Naive B cell (primary cell): ENCODE results near the gene CLEC4C. TPM values are rescaled to one million over a fixed set of nuclear protein-coding genes. Genes with fewer than 3 reads are reported as not detected.
"Not testable (repeated sequence)": the region's sequence is repeated elsewhere in the genome, so short reads cannot be mapped to it uniquely, and the experiment has no call there.

Experiments
- ATAC-seq, 2 donors: fragments of 150-1000 bp; cut with Tn5 transposase; 2 replicates each; pipeline ENCODE4 v1.10.0; 2021; ENCODE audit warnings: low read depth in 2 of 2, mild to moderate bottlenecking in 2 of 2, moderate library complexity in 2 of 2
- DNase-seq: peaks from one replicate; pipeline ENCODE4 v3.0.0; 2022
- H3K27ac Mint-ChIP-seq, 6 donors: one replicate each; pipeline ENCODE4 v1.8.0; 2020 to 2022; ENCODE audit warnings: mild to moderate bottlenecking in 6 of 6, mixed read lengths in 6 of 6, moderate library complexity in 5 of 6, inconsistent platforms in 2 of 6
- H3K27me3 Mint-ChIP-seq, 3 donors: one replicate each; pipeline ENCODE4 v1.8.0; 2021 to 2022; ENCODE audit warnings: mixed read lengths in 3 of 3, mild to moderate bottlenecking in 1 of 3
- H3K36me3 Mint-ChIP-seq, 2 donors: one replicate each; pipeline ENCODE4 v1.8.0; 2020 to 2022; ENCODE audit warnings: mixed read lengths in 2 of 2, inconsistent platforms in 1 of 2, mild to moderate bottlenecking in 1 of 2
- H3K4me1 Mint-ChIP-seq, 3 donors: one replicate each; pipeline ENCODE4 v1.8.0; 2020 to 2022; ENCODE audit warnings: mixed read lengths in 3 of 3, inconsistent platforms in 1 of 3, mild to moderate bottlenecking in 1 of 3, moderate library complexity in 1 of 3
- H3K4me3 Mint-ChIP-seq, 8 donors: one replicate each; pipeline ENCODE4 v1.8.0; 2020 to 2022; ENCODE audit warnings: mild to moderate bottlenecking in 8 of 8, mixed read lengths in 8 of 8, moderate library complexity in 8 of 8, inconsistent platforms in 2 of 8
- H3K9me3 Mint-ChIP-seq, 7 donors: one replicate each; pipeline ENCODE4 v1.8.0; 2020 to 2022; ENCODE audit warnings: mixed read lengths in 7 of 7, mild to moderate bottlenecking in 5 of 7, inconsistent platforms in 2 of 7, moderate library complexity in 1 of 7
- polyA plus RNA-seq, 6 donors: library from polyadenylated mRNA; unstranded; fragments of 300-500 nt; fragmentation: Illumina TruSeq; gene quantifications; one replicate each; pipeline ENCODE4 v1.2.3, GENCODE V29; 2021; ENCODE audit warnings: low read depth in 6 of 6

Gene CLEC4C, protein sequence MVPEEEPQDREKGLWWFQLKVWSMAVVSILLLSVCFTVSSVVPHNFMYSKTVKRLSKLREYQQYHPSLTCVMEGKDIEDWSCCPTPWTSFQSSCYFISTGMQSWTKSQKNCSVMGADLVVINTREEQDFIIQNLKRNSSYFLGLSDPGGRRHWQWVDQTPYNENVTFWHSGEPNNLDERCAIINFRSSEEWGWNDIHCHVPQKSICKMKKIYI
- 10 to 100 TPM in 1 of 6 donors, 1 to 10 TPM in 4, under 1 TPM in 1; 0.61 to 13.4 (median 7.6) TPM for polyA plus RNA-seq

DNA sequence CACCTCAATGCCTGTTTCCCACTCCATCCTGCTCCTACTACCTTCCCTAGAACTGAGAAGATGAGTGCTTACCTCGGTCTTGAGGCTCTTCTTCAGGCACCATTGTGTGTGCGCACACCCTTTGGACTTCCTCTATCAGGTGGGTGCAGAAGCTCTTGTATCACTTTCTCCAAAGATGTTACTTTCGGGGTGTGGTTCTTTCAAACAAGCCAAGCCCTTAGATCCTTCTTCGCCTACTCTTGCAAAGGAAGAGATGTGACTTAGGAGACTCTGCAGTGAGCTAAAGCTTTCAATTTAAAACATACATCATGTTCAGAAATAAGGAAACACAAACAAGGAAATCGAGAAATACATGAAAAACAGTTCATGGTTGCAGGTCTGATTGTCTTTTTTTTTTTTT lies at the start of gene CLEC4C:
Gene CLEC4C (minus strand): TSS at position 130 of the 400 bp plus-strand sequence. CDS start 27 bp downstream, at position 103.
- peaks cover 7 to 31% (median 15%) of the 10 kb centered on the region in 3 donors for H3K4me1 Mint-ChIP-seq
- H3K27me3 Mint-ChIP-seq, result no peaks in the 10 kb centered on the region
- peak within 1 kb of the TSS; percentile 45 to 87 (median 80) for H3K4me3 Mint-ChIP-seq
- DNase-seq, result peak; percentile 6
- peaks cover 0 to 6% (median 3%) of the 10 kb centered on the region in 7 donors for H3K9me3 Mint-ChIP-seq
- ATAC-seq, result peak in 1 of 2 donors; percentile 64
- peaks cover 0 to 4% of the 10 kb centered on the region in 2 donors for H3K36me3 Mint-ChIP-seq
- H3K27ac Mint-ChIP-seq, result peak within 1 kb of the TSS; percentile 12 to 91 (median 58)

DNA sequence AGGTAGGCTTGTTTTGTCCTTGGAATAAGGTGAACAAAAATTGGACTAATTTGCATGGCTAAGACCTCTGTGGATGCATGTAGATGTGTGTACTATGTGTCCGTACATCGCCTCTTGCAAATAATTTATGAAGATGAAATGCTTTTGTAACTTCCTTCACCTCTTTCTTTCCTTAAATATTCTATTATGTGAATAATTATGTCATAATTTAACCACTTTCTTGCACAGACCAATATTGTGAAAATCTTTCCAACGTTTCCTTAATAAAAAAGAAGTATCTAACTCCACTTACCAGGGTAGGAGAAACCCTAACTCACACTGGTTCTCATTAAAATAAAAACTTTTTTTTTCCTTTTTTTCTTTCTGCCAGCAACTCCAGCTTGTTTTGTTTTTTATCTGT lies 46.0 kb upstream of the CLEC4C start:
- no peaks in the 10 kb centered on the region for H3K4me1 Mint-ChIP-seq
- H3K9me3 Mint-ChIP-seq, result no peaks in the 10 kb centered on the region
- no peaks in the 10 kb centered on the region for H3K36me3 Mint-ChIP-seq
- H3K27me3 Mint-ChIP-seq, result peaks cover 3 to 10% (median 9%) of the 10 kb centered on the region in 3 donors
- H3K27ac Mint-ChIP-seq, result no peak overlapping the region
- ATAC-seq, result no peak
- DNase-seq, result no peak
- H3K4me3 Mint-ChIP-seq, result no peak overlapping the region

DNA sequence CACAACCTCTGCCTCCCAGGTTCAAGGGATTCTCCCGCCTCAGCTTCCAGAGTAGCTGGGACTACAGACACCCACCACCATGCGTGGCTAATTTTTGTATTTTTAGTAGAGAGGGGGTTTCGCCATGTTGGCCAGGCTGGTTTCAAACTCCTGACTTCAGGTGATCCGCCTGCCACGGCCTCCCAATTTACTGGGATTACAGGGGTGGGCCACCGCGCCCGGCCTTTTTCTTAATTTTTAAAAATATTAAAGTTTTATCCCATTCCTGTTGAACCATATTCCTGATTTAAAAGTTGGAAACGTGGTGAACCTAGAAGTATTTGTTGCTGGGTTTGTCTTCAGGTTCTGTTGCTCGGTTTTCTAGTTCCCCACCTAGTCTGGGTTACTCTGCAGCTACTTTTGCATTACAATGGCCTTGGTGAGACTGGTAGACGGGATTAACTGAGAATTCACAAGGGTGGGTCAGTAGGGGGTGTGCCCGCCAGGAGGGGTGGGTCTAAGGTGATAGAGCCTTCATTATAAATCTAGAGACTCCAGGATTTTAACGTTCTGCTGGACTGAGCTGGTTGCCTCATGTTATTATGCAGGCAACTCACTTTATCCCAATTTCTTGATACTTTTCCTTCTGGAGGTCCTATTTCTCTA lies 41.8 kb upstream of the CLEC4C start, which contains the start of gene NANOG:
Gene NANOG (plus strand): TSS at position 519 of the 645 bp plus-strand sequence. CDS start 213 bp downstream, outside the sequence.
- H3K27ac Mint-ChIP-seq, result peak within 1 kb of the TSS in 1 of 6 donors; percentile 8
- not testable (repeated sequence) for H3K36me3 Mint-ChIP-seq, ATAC-seq, DNase-seq, H3K4me3 Mint-ChIP-seq, H3K4me1 Mint-ChIP-seq, H3K9me3 Mint-ChIP-seq
- peaks cover 7 to 27% (median 24%) of the 10 kb centered on the region in 3 donors for H3K27me3 Mint-ChIP-seq

DNA sequence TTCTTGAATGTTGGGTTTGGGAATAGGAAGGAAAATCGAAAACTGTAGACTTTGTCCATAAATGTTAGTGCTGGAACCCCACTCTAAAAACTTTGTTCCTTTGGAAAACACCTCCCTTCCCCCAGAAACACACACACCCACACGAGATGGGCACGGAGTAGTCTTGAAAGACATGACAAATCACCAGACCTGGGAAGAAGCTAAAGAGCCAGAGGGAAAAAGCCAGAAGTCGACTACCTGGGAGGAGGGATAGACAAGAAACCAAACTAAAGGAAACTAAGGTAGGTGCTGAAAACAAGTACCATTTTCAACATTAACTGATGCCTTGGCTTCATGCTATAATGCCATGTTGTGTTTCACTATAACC lies 41.1 kb upstream of the CLEC4C start:
- Mint-ChIP-seq H3K9me3 (no peaks in the 10 kb centered on the region), H3K27me3 (peaks cover 7 to 28% (median 20%) of the 10 kb centered on the region in 3 donors), H3K27ac (no peak overlapping the region), H3K4me1 (no peaks in the 10 kb centered on the region), H3K4me3 (no peak overlapping the region), H3K36me3 (no peaks in the 10 kb centered on the region)
- no peak for ATAC-seq
- DNase-seq, result no peak

DNA sequence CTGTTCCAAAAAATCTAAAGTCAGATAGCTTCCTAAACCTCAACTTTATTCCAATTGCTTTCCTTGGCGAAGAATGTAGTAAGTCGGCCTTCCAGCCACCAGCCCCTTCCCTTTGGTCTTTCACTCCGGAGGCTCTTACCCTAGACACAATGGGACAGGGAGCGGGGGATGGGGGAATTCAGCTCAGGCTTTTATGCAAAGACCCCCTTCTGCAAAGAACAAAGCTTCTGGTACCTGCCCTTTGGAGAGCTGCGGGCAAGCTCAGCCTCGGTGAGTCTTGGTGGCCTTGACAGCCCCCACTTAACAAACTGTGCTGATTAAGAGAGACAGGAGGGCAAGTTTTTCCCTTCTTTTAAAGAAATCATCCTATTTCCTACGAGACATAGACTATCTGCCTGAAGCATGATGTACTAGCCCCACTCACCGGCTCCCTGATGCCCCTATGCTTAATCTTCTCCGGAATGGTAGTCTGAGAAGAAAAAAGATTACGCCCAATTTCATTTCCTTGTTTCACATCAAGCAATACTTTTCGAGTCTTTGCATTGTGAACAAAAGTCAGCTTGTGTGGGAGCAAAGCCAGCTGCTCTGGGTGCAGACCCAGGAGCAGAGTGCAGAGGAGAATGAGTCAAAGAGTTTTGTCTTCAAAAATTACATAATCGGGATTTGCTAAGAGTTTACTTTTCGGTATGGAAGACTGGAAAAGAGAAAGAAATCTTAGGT lies 40.6 kb upstream of the CLEC4C start:
- ATAC-seq (no peak), DNase-seq (no peak)
- Mint-ChIP-seq H3K9me3 (no peaks in the 10 kb centered on the region), H3K4me3 (no peak overlapping the region), H3K4me1 (no peaks in the 10 kb centered on the region), H3K36me3 (no peaks in the 10 kb centered on the region), H3K27ac (no peak overlapping the region), H3K27me3 (peaks cover 7 to 28% (median 18%) of the 10 kb centered on the region in 3 donors)

DNA sequence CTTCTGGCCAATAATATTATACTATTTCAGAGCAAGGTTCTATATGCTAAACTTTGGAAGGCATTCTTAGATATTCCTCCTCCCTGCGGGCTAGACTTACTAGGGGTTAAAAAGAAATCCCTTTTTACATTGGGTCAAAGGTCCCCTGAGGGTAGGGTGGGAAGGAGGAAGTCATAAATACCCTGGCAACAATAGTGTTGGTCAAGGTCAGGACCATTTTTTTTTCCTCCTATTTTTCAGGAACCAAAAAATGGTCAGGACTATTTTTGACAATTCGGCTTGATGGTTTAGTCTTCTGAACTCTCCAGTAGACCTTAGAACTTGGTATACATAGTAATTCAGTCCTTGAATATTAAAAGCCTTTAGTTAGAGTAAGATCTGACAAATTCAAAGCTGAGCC lies 37.5 kb upstream of the CLEC4C start:
- H3K36me3 Mint-ChIP-seq, result no peaks in the 10 kb centered on the region

DNA sequence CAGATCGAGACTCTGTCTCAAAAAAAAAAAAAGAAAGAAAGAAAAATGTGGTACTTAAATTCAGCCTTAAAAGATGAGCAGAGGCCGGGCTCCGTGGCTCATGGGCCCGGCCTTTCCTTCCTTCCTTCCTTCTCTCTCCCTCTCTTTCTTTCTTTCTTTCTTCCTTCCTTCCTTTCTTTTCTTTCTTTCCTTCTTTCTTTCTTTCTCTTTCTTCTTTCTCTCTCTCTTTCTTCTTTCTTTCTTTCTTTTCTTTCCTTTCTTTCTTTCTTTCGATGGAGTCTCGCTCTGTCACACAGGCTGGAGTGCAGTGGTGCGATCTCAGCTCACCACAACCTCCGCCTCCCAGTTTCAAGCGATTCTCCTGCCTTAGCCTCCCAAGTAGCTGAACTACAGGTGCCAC lies 36.3 kb upstream of the CLEC4C start:
- DNase-seq, H3K4me3 Mint-ChIP-seq, H3K36me3 Mint-ChIP-seq, H3K27ac Mint-ChIP-seq, H3K9me3 Mint-ChIP-seq, H3K4me1 Mint-ChIP-seq, ATAC-seq: not testable (repeated sequence)
- H3K27me3 Mint-ChIP-seq, result peaks cover 4 to 22% (median 18%) of the 10 kb centered on the region in 3 donors

More for the DNA sequence above, 37.5 kb upstream of the CLEC4C start:
- ATAC-seq (no peak), DNase-seq (no peak)
- Mint-ChIP-seq H3K27me3 (peaks cover 7 to 27% (median 18%) of the 10 kb centered on the region in 3 donors), H3K9me3 (no peaks in the 10 kb centered on the region), H3K27ac (no peak overlapping the region), H3K4me1 (no peaks in the 10 kb centered on the region), H3K4me3 (no peak overlapping the region)

DNA sequence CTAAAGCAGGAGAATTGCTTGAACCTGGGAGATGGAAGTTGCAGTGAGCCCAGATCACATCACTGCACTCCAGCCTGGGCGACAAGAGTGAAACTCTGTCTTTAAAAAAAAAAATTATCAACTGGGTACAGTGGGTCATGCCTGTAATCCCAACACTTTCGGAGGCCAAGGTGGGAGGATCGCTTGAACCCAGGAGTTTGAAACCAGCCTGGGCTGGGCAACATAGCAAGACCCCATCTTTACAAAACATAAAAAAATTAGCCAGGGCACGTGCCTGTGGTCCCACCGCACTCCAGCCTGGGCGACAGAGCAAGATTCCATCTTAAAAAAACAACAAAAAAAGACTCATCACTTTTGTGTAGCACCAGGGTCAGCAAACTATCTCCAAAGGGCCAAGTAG lies 34.9 kb upstream of the CLEC4C start:
- ATAC-seq (no peak), DNase-seq (no peak)
- Mint-ChIP-seq H3K9me3 (no peaks in the 10 kb centered on the region), H3K27me3 (peaks cover 4 to 9% (median 5%) of the 10 kb centered on the region in 3 donors), H3K4me3 (no peak overlapping the region), H3K36me3 (no peaks in the 10 kb centered on the region), H3K27ac (no peak overlapping the region), H3K4me1 (no peaks in the 10 kb centered on the region)

DNA sequence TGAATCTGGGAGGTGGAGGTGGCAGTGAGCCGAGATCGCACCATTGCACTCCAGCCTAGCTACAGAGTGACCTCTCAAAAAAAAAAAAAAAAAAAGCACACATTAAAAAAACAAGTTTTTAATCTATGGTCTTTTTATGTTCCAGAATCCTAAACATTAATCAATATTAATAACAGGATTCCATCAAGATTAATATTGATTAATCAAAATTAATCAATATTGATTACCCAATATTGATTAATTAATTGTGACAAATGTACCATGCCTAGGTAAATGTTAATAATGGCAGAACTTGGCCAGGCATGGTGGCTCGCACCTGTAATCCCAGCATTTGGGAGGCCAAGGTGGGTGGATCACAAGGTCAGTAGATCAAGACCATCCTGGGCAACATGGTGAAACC lies 34.1 kb upstream of the CLEC4C start:
- no peak overlapping the region for H3K27ac Mint-ChIP-seq
- DNase-seq (no peak), ATAC-seq (no peak)
- no peaks in the 10 kb centered on the region for H3K4me1 Mint-ChIP-seq
- no peak overlapping the region for H3K4me3 Mint-ChIP-seq
- no peaks in the 10 kb centered on the region for H3K9me3 Mint-ChIP-seq
- no peaks in the 10 kb centered on the region for H3K36me3 Mint-ChIP-seq
- H3K27me3 Mint-ChIP-seq, result peaks cover 0 to 4% (median 0%) of the 10 kb centered on the region in 3 donors

DNA sequence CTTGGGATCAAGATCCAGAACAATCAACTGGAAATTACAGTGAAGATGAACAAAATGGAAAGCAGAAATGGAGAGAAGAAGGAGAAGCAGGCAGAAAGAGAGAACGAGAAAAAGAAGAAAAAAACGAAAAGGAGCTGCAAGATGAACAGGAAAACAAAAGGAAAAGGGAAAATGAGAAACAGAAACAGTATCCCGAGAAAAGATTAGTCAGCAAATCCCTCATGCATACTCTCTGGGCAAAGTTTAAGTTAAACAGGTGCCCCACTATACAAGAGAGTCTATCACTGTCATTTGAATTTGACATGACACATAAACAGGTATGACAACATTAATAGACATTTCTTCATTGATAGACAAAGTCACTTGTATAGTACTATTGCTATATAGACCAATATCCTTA lies 22.8 kb upstream of the CLEC4C start:
- H3K27me3 Mint-ChIP-seq, result no peaks in the 10 kb centered on the region
- H3K4me1 Mint-ChIP-seq, result no peaks in the 10 kb centered on the region
- H3K27ac Mint-ChIP-seq, result no peak overlapping the region
- no peaks in the 10 kb centered on the region for H3K9me3 Mint-ChIP-seq
- DNase-seq (no peak), ATAC-seq (no peak)
- H3K36me3 Mint-ChIP-seq, result no peaks in the 10 kb centered on the region
- no peak overlapping the region for H3K4me3 Mint-ChIP-seq

DNA sequence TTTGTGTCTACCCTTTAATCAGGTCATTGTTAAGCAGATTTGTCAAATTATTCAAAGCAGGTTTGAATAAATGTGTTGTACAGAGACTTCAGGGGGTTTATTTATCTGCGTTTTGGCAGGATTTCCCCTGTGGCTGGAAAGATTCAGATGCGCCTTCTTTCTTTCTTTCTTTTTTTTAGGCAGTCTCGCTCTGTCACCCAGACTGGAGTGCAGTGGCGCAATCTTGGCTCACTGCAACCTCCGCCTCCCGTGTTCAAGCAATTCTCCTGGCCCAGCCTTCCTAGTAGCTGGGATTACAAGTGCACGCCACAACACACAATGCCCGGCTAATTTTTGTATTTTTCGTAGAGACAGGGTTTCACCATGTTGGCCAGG lies 11.6 kb upstream of the CLEC4C start:
- no peak for ATAC-seq
- H3K9me3 Mint-ChIP-seq, result no peaks in the 10 kb centered on the region
- no peak overlapping the region for H3K4me3 Mint-ChIP-seq
- peaks cover 0 to 12% (median 0%) of the 10 kb centered on the region in 3 donors for H3K4me1 Mint-ChIP-seq
- H3K36me3 Mint-ChIP-seq, result no peaks in the 10 kb centered on the region
- no peak overlapping the region for H3K27ac Mint-ChIP-seq
- H3K27me3 Mint-ChIP-seq, result no peaks in the 10 kb centered on the region
- no peak for DNase-seq

DNA sequence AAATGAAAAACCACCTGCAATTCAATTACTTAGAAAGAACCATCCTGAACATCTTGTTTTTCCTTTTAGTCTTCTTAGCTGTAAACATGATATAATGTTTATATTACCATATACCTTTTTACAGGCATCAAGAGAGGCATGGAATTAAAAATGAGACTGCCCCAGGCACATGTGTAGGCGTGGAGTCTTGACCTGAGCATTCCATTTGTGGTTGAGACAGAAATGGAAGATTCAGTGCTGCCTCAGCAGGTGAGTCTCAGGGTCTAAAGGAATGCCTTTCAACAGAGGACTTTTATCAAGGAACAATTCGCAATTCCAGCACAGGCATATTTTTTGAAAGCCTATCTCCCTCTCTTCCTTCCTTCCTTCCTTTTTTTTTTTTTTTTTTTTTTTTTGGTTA lies 9.8 kb upstream of the CLEC4C start:
- no peak for ATAC-seq
- Mint-ChIP-seq H3K27me3 (no peaks in the 10 kb centered on the region), H3K4me1 (peaks cover 4 to 20% (median 6%) of the 10 kb centered on the region in 3 donors)

DNA sequence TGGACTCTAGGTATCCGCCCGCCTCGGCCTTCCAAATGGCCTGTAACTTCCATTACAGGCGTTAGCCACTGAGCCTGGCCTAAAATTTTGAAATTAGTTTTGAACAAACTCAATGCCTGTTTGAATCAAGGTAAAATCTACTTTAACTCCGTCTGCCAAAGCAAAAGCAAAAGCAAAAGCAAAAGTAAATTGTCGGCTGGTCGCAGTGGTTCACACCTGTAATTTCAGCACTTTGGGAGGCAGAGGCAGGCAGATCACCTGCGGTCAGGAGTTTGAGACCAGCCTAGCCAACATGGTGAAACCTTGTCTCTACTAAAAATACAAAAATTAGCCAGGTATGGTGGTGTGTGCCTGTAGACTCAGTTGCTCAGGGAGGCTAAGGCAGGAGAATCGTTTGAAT lies 8.5 kb upstream of the CLEC4C start:
- not testable (repeated sequence) for H3K27me3 Mint-ChIP-seq, H3K27ac Mint-ChIP-seq, H3K36me3 Mint-ChIP-seq, DNase-seq, ATAC-seq, H3K9me3 Mint-ChIP-seq
- peak overlapping the region in 6 of 8 donors; percentile 6 to 66 (median 55) for H3K4me3 Mint-ChIP-seq
- H3K4me1 Mint-ChIP-seq, result peaks cover 4 to 20% (median 6%) of the 10 kb centered on the region in 3 donors

More for the DNA sequence above, 9.8 kb upstream of the CLEC4C start:
- no peaks in the 10 kb centered on the region for H3K36me3 Mint-ChIP-seq
- no peak overlapping the region for H3K4me3 Mint-ChIP-seq
- no peak overlapping the region for H3K27ac Mint-ChIP-seq
- DNase-seq, result no peak
- no peaks in the 10 kb centered on the region for H3K9me3 Mint-ChIP-seq
